IMR-90 (cell line): ENCODE data around the gene SEL1L3. TPM values are rescaled to one million over a fixed set of nuclear protein-coding genes. Genes with fewer than 3 reads are reported as not detected.

Experiments used
- ATAC-seq: fragments of 200-7000 bp; cut with Tn5 transposase; 2 replicates; pipeline ENCODE4 v1.9.1; 2020; ENCODE audit warnings: low read depth, mild to moderate bottlenecking, moderate library complexity
- BruUV-seq: library from RNA; stranded (reverse); fragments of 400-500 nt; replicated peaks from 2 replicates; lab custom pipeline; 2021; lab: Mats Ljungman, UMichigan
- CTCF ChIA-PET: fragments of 300-600 bp; formaldehyde crosslinking; extraction: SDS; loops from one replicate; lab custom pipeline; 2021; ENCODE audit warnings: antibody characterized with exemption; lab: Yijun Ruan, JAX
- POLR2A ChIA-PET: fragments of 300-600 bp; sonication (Branson Sonifier 250); formaldehyde crosslinking; loops from one replicate; lab custom pipeline; 2022; ENCODE audit warnings: antibody characterized with exemption; ENCODE audit not compliant: unreplicated experiment; lab: Charles Lee
- DNase-seq: peaks from one replicate; pipeline ENCODE4 v3.0.0; 2013
- H2AFZ ChIP-seq: replicated peaks from 2 replicates; pipeline ENCODE3; 2013; ENCODE audit warnings: low read length, mild to moderate bottlenecking; ENCODE audit not compliant: poor library complexity
- H2AK5ac ChIP-seq: 2 replicates; pipeline ENCODE4 v1.6.1; 2013; ENCODE audit warnings: low read depth, low read length, inconsistent platforms
- H2AK9ac ChIP-seq: replicated peaks from 2 replicates; pipeline ENCODE3; 2013; ENCODE audit warnings: mild to moderate bottlenecking, low read depth, low read length, moderate library complexity; ENCODE audit not compliant: poor library complexity
- H2BK120ac ChIP-seq: 2 replicates; pipeline ENCODE4 v1.6.1; 2013; ENCODE audit warnings: low read depth, low read length, inconsistent platforms
- H2BK15ac ChIP-seq: 3 replicates; pipeline ENCODE4 v1.6.1; 2013; ENCODE audit warnings: low read depth, low read length, inconsistent platforms
- H2BK20ac ChIP-seq: 2 replicates; pipeline ENCODE4 v1.6.1; 2013; ENCODE audit warnings: low read depth, mild to moderate bottlenecking, inconsistent platforms, low read length, moderate library complexity
- H2BK5ac ChIP-seq: 2 replicates; pipeline ENCODE4 v1.6.1; 2013; ENCODE audit warnings: mild to moderate bottlenecking, low read depth, low read length, inconsistent platforms; ENCODE audit not compliant: poor library complexity, severe bottlenecking
- H3K14ac ChIP-seq: replicated peaks from 2 replicates; pipeline ENCODE4 v1.6.1; 2013; ENCODE audit warnings: low read depth, low read length, inconsistent platforms
- H3K18ac ChIP-seq: 2 replicates; pipeline ENCODE4 v1.6.1; 2013; ENCODE audit warnings: low read depth, low read length, control low read depth
- H3K23ac ChIP-seq: 2 replicates; pipeline ENCODE4 v1.6.1; 2013; ENCODE audit warnings: low read depth, low read length, inconsistent platforms
- H3K27ac ChIP-seq: 2 replicates; pipeline ENCODE4 v1.5.1; 2013; ENCODE audit warnings: mild to moderate bottlenecking, control low read depth, low read length; ENCODE audit not compliant: insufficient read depth
- H3K27me3 ChIP-seq: 2 replicates; pipeline ENCODE4 v1.6.1; 2013; ENCODE audit warnings: low read length; ENCODE audit not compliant: control insufficient read depth, insufficient read depth
- H3K36me3 ChIP-seq: 2 replicates; pipeline ENCODE4 v1.6.1; 2013; ENCODE audit warnings: low read length, mixed read lengths; ENCODE audit not compliant: control insufficient read depth, insufficient read depth
- H3K4ac ChIP-seq: 2 replicates; pipeline ENCODE4 v1.6.1; 2013; ENCODE audit warnings: low read depth, low read length, inconsistent platforms
- H3K4me1 ChIP-seq: 2 replicates; pipeline ENCODE4 v1.6.1; 2013; ENCODE audit warnings: low read length, mixed read lengths; ENCODE audit not compliant: control insufficient read depth, insufficient read depth
- H3K4me2 ChIP-seq: 2 replicates; pipeline ENCODE4 v1.6.1; 2013; ENCODE audit warnings: low read depth, mild to moderate bottlenecking, control low read depth, low read length, moderate library complexity
- H3K4me3 ChIP-seq: 2 replicates; pipeline ENCODE4 v1.5.1; 2013; ENCODE audit warnings: low read depth, mild to moderate bottlenecking, control low read depth, low read length, moderate library complexity; ENCODE audit not compliant: insufficient read depth
- H3K56ac ChIP-seq: 2 replicates; pipeline ENCODE4 v1.6.1; 2013; ENCODE audit warnings: low read length, inconsistent platforms; ENCODE audit not compliant: insufficient read depth; ENCODE audit errors: extremely low read depth
- H3K79me1 ChIP-seq, 2 experiments: 2 replicates each; pipeline ENCODE4 v1.6.1; 2013; ENCODE audit warnings: low read length in 2 of 2, inconsistent platforms in 1 of 2, low read depth in 1 of 2
- H3K9ac ChIP-seq: 2 replicates; pipeline ENCODE4 v1.6.1; 2013; ENCODE audit warnings: low read depth, low read length, control low read depth
- H3K9me1 ChIP-seq: 2 replicates; pipeline ENCODE4 v1.6.1; 2013; ENCODE audit warnings: low read length, inconsistent platforms; ENCODE audit not compliant: insufficient read depth
- H3K9me3 ChIP-seq: 2 replicates; pipeline ENCODE4 v1.6.1; 2013; ENCODE audit warnings: low read length; ENCODE audit not compliant: control insufficient read depth, insufficient read depth
- H4K20me1 ChIP-seq: 2 replicates; pipeline ENCODE4 v1.6.1; 2013; ENCODE audit warnings: low read length, inconsistent platforms; ENCODE audit not compliant: insufficient read depth
- H4K5ac ChIP-seq: 2 replicates; pipeline ENCODE4 v1.6.1; 2013; ENCODE audit warnings: mild to moderate bottlenecking, low read depth, low read length, control low read depth
- H4K8ac ChIP-seq, 2 experiments: 2 replicates each; pipeline ENCODE4 v1.6.1; 2013; ENCODE audit warnings: low read depth in 2 of 2, low read length in 2 of 2, control low read depth in 1 of 2, inconsistent platforms in 1 of 2
- H4K91ac ChIP-seq: 2 replicates; pipeline ENCODE4 v1.6.1; 2013; ENCODE audit warnings: low read depth, low read length, inconsistent platforms; ENCODE audit not compliant: insufficient read depth
- BHLHE40 ChIP-seq: fragments of 150-350 bp; IDR thresholded peaks from 2 replicates; pipeline ENCODE4 v1.6.1; 2016; ENCODE audit warnings: mild to moderate bottlenecking, low read depth, low read length
- CEBPB ChIP-seq: IDR thresholded peaks from 2 replicates; pipeline ENCODE4 v1.6.1; 2012; ENCODE audit warnings: low read depth, low read length, improper control_type of control experiment
- CHD1 ChIP-seq: IDR thresholded peaks from 2 replicates; pipeline ENCODE4 v1.6.1; 2012; ENCODE audit warnings: low read depth, low read length, improper control_type of control experiment
- CTCF ChIP-seq: conservative IDR thresholded peaks from 2 replicates; pipeline ENCODE4 v1.5.1; 2012; ENCODE audit warnings: mild to moderate bottlenecking, low read depth, low read length, improper control_type of control experiment
- ELK1 ChIP-seq: fragments of 150-350 bp; IDR thresholded peaks from 2 replicates; pipeline ENCODE4 v1.6.1; 2016; ENCODE audit warnings: low read depth, mild to moderate bottlenecking, low read length, moderate library complexity, borderline replicate concordance
- FOS ChIP-seq: fragments of 150-350 bp; IDR thresholded peaks from 2 replicates; pipeline ENCODE4 v1.6.1; 2016; ENCODE audit warnings: low read depth, low read length
- MAFK ChIP-seq: IDR thresholded peaks from 2 replicates; pipeline ENCODE4 v1.6.1; 2012; ENCODE audit warnings: low read depth, low read length, improper control_type of control experiment
- MAZ ChIP-seq: IDR thresholded peaks from 2 replicates; pipeline ENCODE4 v1.6.1; 2012; ENCODE audit warnings: low read depth, mild to moderate bottlenecking, low read length, improper control_type of control experiment, moderate library complexity, borderline replicate concordance
- MXI1 ChIP-seq: IDR thresholded peaks from 2 replicates; pipeline ENCODE4 v1.6.1; 2012; ENCODE audit warnings: low read depth, mild to moderate bottlenecking, low read length, moderate library complexity, borderline replicate concordance
- NFE2L2 ChIP-seq: fragments of 150-350 bp; IDR thresholded peaks from 2 replicates; pipeline ENCODE4 v1.6.1; 2016; ENCODE audit warnings: low read depth, mild to moderate bottlenecking, low read length
- POLR2A ChIP-seq: IDR thresholded peaks from 2 replicates; pipeline ENCODE4 v1.6.1; 2012; ENCODE audit warnings: mild to moderate bottlenecking, low read depth, low read length
- RAD21 ChIP-seq: IDR thresholded peaks from 2 replicates; pipeline ENCODE4 v1.6.1; 2012; ENCODE audit warnings: low read length, improper control_type of control experiment
- RCOR1 ChIP-seq: IDR thresholded peaks from 2 replicates; pipeline ENCODE4 v1.6.1; 2012; ENCODE audit warnings: mild to moderate bottlenecking, low read length, improper control_type of control experiment; ENCODE audit not compliant: insufficient replicate concordance
- RFX5 ChIP-seq: IDR thresholded peaks from 2 replicates; pipeline ENCODE4 v1.8.0; 2012; ENCODE audit warnings: low read depth, mild to moderate bottlenecking, low read length, moderate library complexity
- SMC3 ChIP-seq: fragments of 150-350 bp; IDR thresholded peaks from 2 replicates; pipeline ENCODE4 v1.6.1; 2016; ENCODE audit warnings: low read depth, mild to moderate bottlenecking, antibody characterized with exemption, low read length, moderate library complexity
- USF2 ChIP-seq: fragments of 150-350 bp; IDR thresholded peaks from 2 replicates; pipeline ENCODE4 v1.6.1; 2017; ENCODE audit warnings: mild to moderate bottlenecking, antibody characterized with exemption, low read length, low read depth
- WGBS, 2 experiments: methylation state at CpG; one replicate each; pipeline versions ENCODE4 v1.1.5 to v1.1.7; 2013; ENCODE audit warnings: missing lambda C conversion rate in 2 of 2; ENCODE audit not compliant: insufficient read length in 1 of 2; ENCODE audit errors: extremely low coverage in 2 of 2; 5-methylcytosine and 5-hydroxymethylcytosine counted together
- dilution Hi-C: fragments of 300-500 bp; cut with HindIII; formaldehyde crosslinking; loops from one replicate; pipeline ENCODE4 v1.14.3; 2018; ENCODE audit warnings: low sequenced_read_pairs; ENCODE audit not compliant: unreplicated experiment
- in situ Hi-C: fragments of 300-500 bp; cut with MboI; formaldehyde crosslinking; loops from 3 replicates; pipeline ENCODE4 v1.14.3; 2019; ENCODE audit warnings: low sequenced_read_pairs, inconsistent platforms, mixed read lengths
- intact Hi-C: fragments of 100-400 bp; cut with micrococcal nuclease; formaldehyde crosslinking; loops from 2 replicates; pipeline ENCODE4 v1.10.0; 2022
- polyA plus RNA-seq, 3 experiments: library from polyadenylated mRNA; depleted of rRNA; stranded (reverse); fragments of >200 nt; gene quantifications; 2 replicates each; pipeline ENCODE4 v1.2.3, GENCODE V29; 2012; ENCODE audit warnings: low replicate concordance in 1 of 3
- total RNA-seq: library from RNA; depleted of rRNA; stranded (reverse); fragments of >200 nt; gene quantifications from 2 replicates; pipeline ENCODE4 v1.2.3, GENCODE V29; 2012

The SEL1L3 gene
- total and polyA plus RNA-seq, 2 of the 4 experiments (the other 2 are of a cell fraction), result 16.4 to 43.7 TPM

- DNase-seq, result peak; percentile 35
- no peak overlapping the region for H4K5ac ChIP-seq
- no peaks in the 10 kb centered on the region for H3K36me3 ChIP-seq
- H3K27me3 ChIP-seq, result no peaks in the 10 kb centered on the region
- no peak overlapping the region for H3K56ac ChIP-seq
- H3K9ac ChIP-seq, result no peak overlapping the region
- H3K4me1 ChIP-seq, result no peaks in the 10 kb centered on the region
- no peak overlapping the region for H2AFZ ChIP-seq
- no peaks in the 10 kb centered on the region for H3K9me3 ChIP-seq
- H3K4ac ChIP-seq, result no peak overlapping the region
- H2AK9ac ChIP-seq, result no peak overlapping the region
- no peak overlapping the region for H4K91ac ChIP-seq
- dilution Hi-C loops (no loop called here), intact Hi-C loops (no loop called here), in situ Hi-C loops (no loop called here)
- H2BK120ac ChIP-seq, result no peak overlapping the region
- H2BK15ac ChIP-seq, result no peak overlapping the region
- BruUV-seq, result no TSS peak
- no peak overlapping the region for H3K23ac ChIP-seq
- no peak overlapping the region for H4K8ac ChIP-seq
- no peak overlapping the region for H2BK20ac ChIP-seq
- H3K14ac ChIP-seq, result no peak overlapping the region
- H3K9me1 ChIP-seq, result no peaks in the 10 kb centered on the region
- no peak overlapping the region for H2AK5ac ChIP-seq
- TF ChIP-seq ELK1 (no peak), CEBPB (no peak), RCOR1 (no peak), POLR2A (no peak), CHD1 (no peak), USF2 (no peak), MXI1 (no peak), NFE2L2 (no peak), CTCF (no peak), RFX5 (no peak), BHLHE40 (no peak), FOS (no peak), SMC3 (no peak), MAFK (no peak), MAZ (no peak), RAD21 (no peak)
- ChIA-PET POLR2A (no interaction called here), CTCF (interaction anchor here (1.6 kb wide), 1 partner anchor 12 kb away, joined by 4 read pairs; no protein-coding TSS in a partner anchor)
- no peak overlapping the region for H3K18ac ChIP-seq
- no peak overlapping the region for H3K4me3 ChIP-seq
- no peak for ATAC-seq
- no peaks in the 10 kb centered on the region for H3K79me1 ChIP-seq
- no peaks in the 10 kb centered on the region for H4K20me1 ChIP-seq
- no peak overlapping the region for H3K27ac ChIP-seq
- H3K4me2 ChIP-seq, result no peak overlapping the region
- no peak overlapping the region for H2BK5ac ChIP-seq
- 60% methylated on average over 1 of the region's 3 CpGs; no CpG with 5 or more reads in 1 of the 2 experiments for WGBS, 2 experiments
Observed at GRCh38 chr4:25703731-25704388, 158.9 kb downstream of the SEL1L3 start.
